OCI-LY1 (cell line): ENCODE measurements around the gene ARIH2.
A peak's percentile ranks its signal among the peaks of the same experiment; 100 is the strongest.

Experiments
- H2AFZ ChIP-seq: fragments of 200-600 bp; sonication (generic), shearing (Covaris generic); 2 replicates; pipeline ENCODE4 v1.6.0; 2014; ENCODE audit warnings: antibody characterized with exemption, mild to moderate bottlenecking, low read length
- H3F3A ChIP-seq: fragments of 200-600 bp; sonication (generic), shearing (Covaris generic); 2 replicates; pipeline ENCODE4 v1.6.0; 2014; ENCODE audit warnings: mild to moderate bottlenecking, antibody characterized with exemption, low read length, moderate library complexity; ENCODE audit not compliant: insufficient read depth
- H3K27ac ChIP-seq: fragments of 200-600 bp; sonication (generic); 2 replicates; pipeline ENCODE4 v1.5.1; 2014; ENCODE audit warnings: low read length, mixed run types, mild to moderate bottlenecking, low read depth; ENCODE audit not compliant: poor library complexity, severe bottlenecking
- H3K27me3 ChIP-seq: fragments of 200-600 bp; sonication (generic); 2 replicates; pipeline ENCODE4 v1.6.0; 2014; ENCODE audit warnings: antibody characterized with exemption, mild to moderate bottlenecking, low read length, moderate library complexity; ENCODE audit not compliant: insufficient read depth
- H3K36me3 ChIP-seq: fragments of 200-600 bp; sonication (generic); 2 replicates; pipeline ENCODE4 v1.6.1; 2014; ENCODE audit warnings: mild to moderate bottlenecking, antibody characterized with exemption, low read length, moderate library complexity, mixed read lengths; ENCODE audit not compliant: insufficient read depth
- H3K4me1 ChIP-seq: fragments of 200-600 bp; sonication (generic); 2 replicates; pipeline ENCODE4 v1.5.1; 2014; ENCODE audit warnings: mild to moderate bottlenecking, low read length, moderate library complexity; ENCODE audit not compliant: insufficient read depth, severe bottlenecking
- H3K4me2 ChIP-seq: fragments of 200-600 bp; sonication (generic), shearing (Covaris generic); 2 replicates; pipeline ENCODE4 v1.6.1; 2014; ENCODE audit warnings: low read length
- H3K4me3 ChIP-seq: fragments of 200-600 bp; sonication (generic); 2 replicates; pipeline ENCODE4 v1.5.1; 2014; ENCODE audit warnings: low read length, low read depth, mild to moderate bottlenecking, mixed read lengths; ENCODE audit not compliant: poor library complexity, severe bottlenecking
- H3K79me2 ChIP-seq: fragments of 200-600 bp; shearing (Covaris generic); 2 replicates; pipeline ENCODE4 v1.6.1; 2016; ENCODE audit warnings: mixed run types, low read length, mixed read lengths; ENCODE audit not compliant: insufficient read depth
- H3K9ac ChIP-seq: fragments of 200-600 bp; sonication (generic), shearing (Covaris generic); 2 replicates; pipeline ENCODE4 v1.6.1; 2014; ENCODE audit warnings: mild to moderate bottlenecking, low read length, mixed read lengths
- H3K9me2 ChIP-seq: fragments of 200-600 bp; sonication (generic), shearing (Covaris generic); 2 replicates; pipeline ENCODE4 v1.6.1; 2014; ENCODE audit warnings: low read depth, mild to moderate bottlenecking, low read length, mixed read lengths
- H3K9me3 ChIP-seq: fragments of 200-600 bp; shearing (Covaris generic); 2 replicates; pipeline ENCODE4 v1.6.1; 2014; ENCODE audit warnings: low read length, mixed read lengths
- H4K20me1 ChIP-seq: fragments of 200-600 bp; sonication (generic), shearing (Covaris generic); 2 replicates; pipeline ENCODE4 v1.6.0; 2016; ENCODE audit warnings: mild to moderate bottlenecking, low read length; ENCODE audit not compliant: insufficient read depth
- CTCF ChIP-seq: fragments of 200-600 bp; sonication (generic), shearing (Covaris generic); IDR thresholded peaks from 2 replicates; pipeline ENCODE4 v1.5.1; 2017; ENCODE audit warnings: mild to moderate bottlenecking, antibody characterized with exemption, low read length, moderate library complexity, mixed read lengths
- EZH2 ChIP-seq: fragments of 200-600 bp; sonication (generic), shearing (Covaris generic); IDR thresholded peaks from 2 replicates; pipeline ENCODE4 v1.8.0; 2017; ENCODE audit warnings: borderline replicate concordance, mixed run types, mild to moderate bottlenecking, antibody characterized with exemption, low read length, moderate library complexity, mixed read lengths

The ARIH2 gene

GRCh38 chr3:49016414-49017228 is 98.0 kb downstream of the ARIH2 start:
- Histone ChIP-seq H3K4me1 (peaks cover 27% of the 10 kb centered on the region), H3K27ac (peak overlapping the region; percentile 96), H3K27me3 (no peaks in the 10 kb centered on the region), H3K4me2 (peak overlapping the region; percentile 98; the same call in 1 of the 2 replicates), H3K4me3 (no peak overlapping the region), H3K36me3 (peaks cover 44% of the 10 kb centered on the region), H4K20me1 (no peaks in the 10 kb centered on the region), H3K9me3 (no peaks in the 10 kb centered on the region), H2AFZ (no peak overlapping the region), H3F3A (0 out of 2 replicates have a peak, but pooled peaks cover 8% of the 10 kb centered on the region), H3K9me2 (no peaks in the 10 kb centered on the region), H3K9ac (no peak overlapping the region), H3K79me2 (peaks cover 13% of the 10 kb centered on the region; the same call in 1 of the 2 replicates)
- TF ChIP-seq EZH2 (no peak), CTCF (no peak)

- Histone ChIP-seq H3K79me2 (peaks cover 13% of the 10 kb centered on the region; the same call in 1 of the 2 replicates), H3K36me3 (peaks cover 36% of the 10 kb centered on the region), H3K27me3 (no peaks in the 10 kb centered on the region), H4K20me1 (no peaks in the 10 kb centered on the region), H3K9me2 (no peaks in the 10 kb centered on the region), H3K9ac (peak overlapping the region; percentile 95; the same call in 1 of the 2 replicates), H3K9me3 (no peaks in the 10 kb centered on the region), H3K27ac (peak overlapping the region; percentile 96), H3F3A (0 out of 2 replicates have a peak, but pooled peaks cover 8% of the 10 kb centered on the region), H3K4me1 (peaks cover 27% of the 10 kb centered on the region), H2AFZ (no peak overlapping the region), H3K4me2 (peak overlapping the region; percentile 98), H3K4me3 (peak overlapping the region; percentile 95)
- TF ChIP-seq EZH2 (no peak), CTCF (no peak)
These were observed 98.8 kb downstream of the ARIH2 start for GRCh38 chr3:49017229-49017970.

- Histone ChIP-seq H3K36me3 (peaks cover 31% of the 10 kb centered on the region), H4K20me1 (no peaks in the 10 kb centered on the region), H3F3A (0 out of 2 replicates have a peak, but pooled peaks cover 8% of the 10 kb centered on the region), H2AFZ (no peak within 1 kb of the TSS), H3K9me3 (no peaks in the 10 kb centered on the region), H3K79me2 (peaks cover 13% of the 10 kb centered on the region; the same call in 1 of the 2 replicates), H3K27me3 (no peaks in the 10 kb centered on the region), H3K9me2 (no peaks in the 10 kb centered on the region), H3K4me1 (peaks cover 33% of the 10 kb centered on the region), H3K9ac (peak within 1 kb of the TSS; percentile 95), H3K27ac (peak within 1 kb of the TSS; percentile 96), H3K4me2 (peak within 1 kb of the TSS; percentile 98), H3K4me3 (peak within 1 kb of the TSS; percentile 95)
- no peak for TF ChIP-seq CTCF
- no peak for TF ChIP-seq EZH2
These were observed 99.5 kb downstream of the ARIH2 start, which contains the start of gene DALRD3 for GRCh38 chr3:49017971-49018706. TSS of gene DALRD3 (minus strand) at chr3:49018580. CDS start at chr3:49018564, 16 bp downstream.
